ENCODE data around the gene IGFBP1. TPM values are rescaled to one million over a fixed set of nuclear protein-coding genes. Genes with fewer than 3 reads are reported as not detected.

Gene IGFBP1
- total and polyA plus RNA-seq, 2 experiments from 2014 or later: 0.18 TPM; not detected in 1

DNA sequence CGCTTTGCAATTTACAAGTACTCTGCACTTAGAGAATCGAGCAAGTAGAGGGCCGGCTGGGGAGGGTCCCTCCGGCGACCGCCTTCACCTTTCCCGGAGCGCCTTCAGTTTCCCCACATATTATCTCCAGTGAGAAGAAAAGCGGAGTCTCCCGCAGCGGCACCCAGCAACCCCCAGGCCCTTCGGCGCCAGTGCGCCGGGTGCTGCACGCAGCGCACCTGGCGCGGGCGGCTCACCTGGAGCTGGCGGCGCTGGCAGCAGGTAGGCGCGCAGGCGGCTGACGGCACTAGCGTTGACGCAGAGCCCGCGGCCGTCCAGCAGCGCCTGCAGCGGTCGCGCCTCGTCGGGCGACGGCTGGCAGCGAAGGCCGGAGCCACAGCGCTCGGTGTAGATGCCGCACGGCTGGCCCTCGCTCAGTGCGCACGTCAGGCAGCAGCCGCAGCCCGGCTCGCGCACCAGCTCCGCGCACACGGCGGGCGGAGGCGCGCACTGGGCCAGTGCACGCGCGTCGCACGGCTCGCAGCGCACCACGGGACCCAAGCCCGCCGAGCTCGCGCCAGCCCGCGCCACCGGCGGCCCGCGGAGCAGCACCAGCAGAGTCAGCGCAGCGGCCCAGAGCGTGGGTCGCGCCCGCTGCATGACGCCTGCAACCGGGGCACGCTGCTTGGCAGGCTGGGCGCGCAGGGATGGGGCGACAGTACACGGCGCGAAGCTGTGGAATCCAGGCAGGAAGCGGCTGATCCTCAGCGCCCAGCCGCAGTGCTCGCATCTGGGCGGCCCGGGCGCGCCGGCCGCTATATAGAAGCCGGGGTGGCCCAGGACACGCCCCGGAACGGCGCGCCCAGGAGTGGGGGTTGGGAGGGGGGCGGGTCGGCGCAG is 32.5 kb downstream of the IGFBP1 start, which contains the start of gene IGFBP3:
TSS of gene IGFBP3 (minus strand) at position 771 of the 879 bp plus-strand sequence. CDS start at position 639, 132 bp downstream.
- Histone ChIP-seq H3K4me1 (ENCODE audit: low read depth) (peaks cover 5% of the 10 kb centered on the region), H3K27ac (no peak within 1 kb of the TSS), H3K27me3 (peaks cover 54% of the 10 kb centered on the region), H3K36me3 (no peaks in the 10 kb centered on the region), H3K9me3 (ENCODE audit: low read depth) (no peaks in the 10 kb centered on the region), H3K4me3 (peak within 1 kb of the TSS; percentile 63)
- DNase-seq (ENCODE audit: low read depth in 1 of 2, low spot score in 1 of 2): peak; percentile 73 to 80
- TF ChIP-seq, protein P1, sequence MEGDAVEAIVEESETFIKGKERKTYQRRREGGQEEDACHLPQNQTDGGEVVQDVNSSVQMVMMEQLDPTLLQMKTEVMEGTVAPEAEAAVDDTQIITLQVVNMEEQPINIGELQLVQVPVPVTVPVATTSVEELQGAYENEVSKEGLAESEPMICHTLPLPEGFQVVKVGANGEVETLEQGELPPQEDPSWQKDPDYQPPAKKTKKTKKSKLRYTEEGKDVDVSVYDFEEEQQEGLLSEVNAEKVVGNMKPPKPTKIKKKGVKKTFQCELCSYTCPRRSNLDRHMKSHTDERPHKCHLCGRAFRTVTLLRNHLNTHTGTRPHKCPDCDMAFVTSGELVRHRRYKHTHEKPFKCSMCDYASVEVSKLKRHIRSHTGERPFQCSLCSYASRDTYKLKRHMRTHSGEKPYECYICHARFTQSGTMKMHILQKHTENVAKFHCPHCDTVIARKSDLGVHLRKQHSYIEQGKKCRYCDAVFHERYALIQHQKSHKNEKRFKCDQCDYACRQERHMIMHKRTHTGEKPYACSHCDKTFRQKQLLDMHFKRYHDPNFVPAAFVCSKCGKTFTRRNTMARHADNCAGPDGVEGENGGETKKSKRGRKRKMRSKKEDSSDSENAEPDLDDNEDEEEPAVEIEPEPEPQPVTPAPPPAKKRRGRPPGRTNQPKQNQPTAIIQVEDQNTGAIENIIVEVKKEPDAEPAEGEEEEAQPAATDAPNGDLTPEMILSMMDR (IDR thresholded peaks at IDR 0.05; ENCODE audit: low read depth, low read length): no peak

DNA sequence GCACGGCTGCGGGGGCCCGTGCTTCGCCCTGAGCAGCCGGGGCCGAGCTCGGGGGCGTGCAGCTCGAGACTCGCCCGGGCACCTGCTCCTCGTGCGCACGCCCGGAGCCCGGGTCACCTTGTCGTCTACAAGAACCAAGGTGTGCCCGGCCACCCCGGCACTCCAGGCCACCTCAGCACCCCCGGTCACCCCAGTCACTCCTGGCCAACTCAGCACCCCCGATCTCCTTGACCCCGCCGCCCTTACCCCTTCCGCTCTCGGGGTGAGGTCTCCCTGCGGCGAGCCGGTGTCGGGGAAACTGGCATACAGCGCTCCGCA is 33.1 kb downstream of the IGFBP1 start:
- no peaks in the 10 kb centered on the region for H3K36me3 ChIP-seq
- peak in 1 of 2 donors; percentile 31 for DNase-seq (ENCODE audit: low read depth in 1 of 2, low spot score in 1 of 2)
- H3K9me3 ChIP-seq (ENCODE audit: low read depth): no peaks in the 10 kb centered on the region
- no peak overlapping the region for H3K27ac ChIP-seq
- H3K4me1 ChIP-seq (ENCODE audit: low read depth): peaks cover 5% of the 10 kb centered on the region
- peak overlapping the region; percentile 63 for H3K4me3 ChIP-seq
- H3K27me3 ChIP-seq: peaks cover 50% of the 10 kb centered on the region
- TF ChIP-seq, protein P1 (IDR thresholded peaks at IDR 0.05; ENCODE audit: low read depth, low read length): no peak

DNA sequence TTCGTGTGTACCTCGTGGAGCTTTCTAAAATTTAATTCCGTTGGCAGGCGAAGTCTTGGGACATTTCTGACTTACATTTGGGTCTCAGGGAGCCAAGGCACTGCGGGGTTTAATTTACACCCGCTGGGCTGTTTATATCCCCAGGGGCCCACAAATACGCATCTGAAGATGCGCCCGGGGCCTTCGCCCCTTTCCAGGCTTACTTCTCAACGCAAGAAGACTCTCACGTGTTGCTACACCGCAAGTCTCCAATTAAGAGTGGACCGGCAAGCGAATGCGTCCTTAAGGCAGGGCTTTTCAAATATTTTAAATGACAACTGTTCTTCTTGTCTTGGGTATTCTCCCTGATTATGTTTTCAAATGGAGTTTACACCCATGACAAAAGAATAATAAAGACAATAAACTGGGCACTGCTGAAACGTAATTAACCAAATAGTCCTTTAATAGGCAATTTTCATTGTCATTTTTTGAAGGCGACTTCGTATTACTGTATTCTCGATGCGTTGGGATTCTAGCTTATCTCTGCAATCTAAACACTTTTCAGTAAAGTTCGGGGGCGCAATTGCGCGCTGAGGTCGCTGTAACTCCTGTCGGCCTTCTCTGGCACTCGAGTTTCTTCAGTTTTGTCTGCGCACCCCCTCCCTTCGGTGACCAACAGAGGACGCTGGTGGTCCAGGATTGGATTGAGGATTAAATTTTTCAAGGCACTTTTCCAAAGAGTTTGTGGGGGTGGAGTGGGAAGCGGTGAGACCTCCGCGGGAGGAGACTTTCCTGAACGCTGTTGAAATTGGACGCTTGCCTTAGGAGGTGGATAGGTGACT is 33.6 kb downstream of the IGFBP1 start:
- no peaks in the 10 kb centered on the region for H3K9me3 ChIP-seq (ENCODE audit: low read depth)
- peaks cover 47% of the 10 kb centered on the region for H3K27me3 ChIP-seq
- H3K27ac ChIP-seq: no peak overlapping the region
- H3K36me3 ChIP-seq: no peaks in the 10 kb centered on the region
- TF ChIP-seq, protein P1 (IDR thresholded peaks at IDR 0.05; ENCODE audit: low read depth, low read length): peak; percentile 99
- peak; percentile 81 to 82 for DNase-seq (ENCODE audit: low read depth in 1 of 2, low spot score in 1 of 2)
- H3K4me3 ChIP-seq: peak overlapping the region; percentile 63
- H3K4me1 ChIP-seq (ENCODE audit: low read depth): peaks cover 5% of the 10 kb centered on the region

DNA sequence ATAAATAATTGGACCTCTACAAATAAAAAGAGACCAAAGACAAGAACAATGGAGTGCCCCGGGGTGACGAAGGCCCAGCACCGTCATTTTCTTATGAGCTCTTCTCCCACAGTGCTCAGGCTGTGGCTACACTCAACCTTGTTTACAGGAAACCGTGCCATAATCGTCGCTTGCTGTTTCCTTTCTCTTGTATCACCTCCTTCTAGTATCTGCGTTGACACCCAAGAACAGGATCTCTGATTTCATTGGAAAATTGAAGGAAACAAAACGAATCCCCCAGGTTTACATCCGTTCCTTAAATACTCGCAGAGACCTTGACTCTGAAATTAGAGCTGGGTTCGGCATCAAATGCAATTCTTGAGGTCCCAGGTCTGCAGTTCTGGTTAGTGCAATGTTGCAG is 34.5 kb downstream of the IGFBP1 start:
- no peak overlapping the region for H3K27ac ChIP-seq
- peaks cover 5% of the 10 kb centered on the region for H3K4me1 ChIP-seq (ENCODE audit: low read depth)
- TF ChIP-seq, protein P1 (IDR thresholded peaks at IDR 0.05; ENCODE audit: low read depth, low read length): no peak
- DNase-seq (ENCODE audit: low read depth in 1 of 2, low spot score in 1 of 2): peak; percentile 21 to 37
- H3K4me3 ChIP-seq: peak overlapping the region; percentile 63
- H3K36me3 ChIP-seq: no peaks in the 10 kb centered on the region
- H3K9me3 ChIP-seq (ENCODE audit: low read depth): no peaks in the 10 kb centered on the region
- peaks cover 42% of the 10 kb centered on the region for H3K27me3 ChIP-seq

DNA sequence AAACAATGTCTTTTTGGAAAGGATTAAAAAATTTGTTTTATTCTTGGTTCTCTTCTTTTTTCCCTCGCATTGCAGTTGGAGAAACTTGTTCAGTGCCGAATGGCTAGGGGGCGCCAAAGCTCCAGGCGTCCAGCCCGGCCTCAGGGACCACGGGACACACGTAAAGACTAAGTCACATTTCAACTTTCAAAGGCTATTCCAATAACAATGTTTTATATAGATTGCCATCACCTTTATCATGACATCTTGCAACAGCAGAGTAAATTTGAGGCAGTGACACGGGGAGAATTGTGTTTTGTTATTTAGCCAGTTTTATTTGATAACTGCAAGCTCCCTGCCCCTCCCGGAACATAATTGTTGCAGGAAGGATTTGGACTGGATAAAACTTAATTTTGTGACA is 35.0 kb downstream of the IGFBP1 start:
- Histone ChIP-seq H3K9me3 (ENCODE audit: low read depth) (no peaks in the 10 kb centered on the region), H3K4me3 (no peak overlapping the region), H3K27ac (no peak overlapping the region), H3K36me3 (no peaks in the 10 kb centered on the region), H3K4me1 (ENCODE audit: low read depth) (peaks cover 5% of the 10 kb centered on the region), H3K27me3 (peaks cover 37% of the 10 kb centered on the region)
- TF ChIP-seq, protein P1 (IDR thresholded peaks at IDR 0.05; ENCODE audit: low read depth, low read length): peak; percentile 97
- peak; percentile 85 to 86 for DNase-seq (ENCODE audit: low read depth in 1 of 2, low spot score in 1 of 2)

Measured in cardiac muscle cell (in vitro differentiated cells and primary cell).